OCI-LY3 (cell line): ENCODE measurements around the gene HSBP1.

ENCODE experiments used
- EZH2phosphoT487 ChIP-seq: fragments of 200-600 bp; shearing (Covaris generic); IDR thresholded peaks from 2 replicates; pipeline ENCODE4 v1.6.1; 2018; ENCODE audit warnings: antibody characterized with exemption, mixed run types, low read depth
- TF ChIP-seq, protein P1 (sequence below): fragments of 200-600, 300-600 bp; sonication (generic); IDR thresholded peaks from 2 replicates; pipeline ENCODE4 v1.5.1; 2014; ENCODE audit warnings: antibody characterized with exemption, low read length, low read depth

DNA sequence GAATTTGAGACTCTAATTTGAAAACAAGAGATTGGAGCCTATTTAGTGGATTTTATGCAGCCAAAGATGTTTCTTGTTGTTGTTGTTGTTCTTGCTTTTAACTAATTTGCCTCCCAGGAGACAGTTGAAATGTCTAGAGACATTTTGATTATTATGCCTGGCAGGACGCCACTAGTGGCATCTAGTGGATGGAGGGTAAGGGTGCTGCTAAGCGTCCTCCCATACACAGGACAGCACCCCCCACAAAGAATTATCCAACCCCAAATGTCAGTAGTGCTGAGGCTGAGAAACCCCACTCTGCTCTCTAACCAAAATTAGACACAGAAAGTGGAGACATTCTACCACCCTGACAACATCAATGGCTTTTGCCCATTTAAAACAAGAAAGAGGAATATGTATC, 15.4 kb upstream of the HSBP1 start:
- TF ChIP-seq, protein P1, sequence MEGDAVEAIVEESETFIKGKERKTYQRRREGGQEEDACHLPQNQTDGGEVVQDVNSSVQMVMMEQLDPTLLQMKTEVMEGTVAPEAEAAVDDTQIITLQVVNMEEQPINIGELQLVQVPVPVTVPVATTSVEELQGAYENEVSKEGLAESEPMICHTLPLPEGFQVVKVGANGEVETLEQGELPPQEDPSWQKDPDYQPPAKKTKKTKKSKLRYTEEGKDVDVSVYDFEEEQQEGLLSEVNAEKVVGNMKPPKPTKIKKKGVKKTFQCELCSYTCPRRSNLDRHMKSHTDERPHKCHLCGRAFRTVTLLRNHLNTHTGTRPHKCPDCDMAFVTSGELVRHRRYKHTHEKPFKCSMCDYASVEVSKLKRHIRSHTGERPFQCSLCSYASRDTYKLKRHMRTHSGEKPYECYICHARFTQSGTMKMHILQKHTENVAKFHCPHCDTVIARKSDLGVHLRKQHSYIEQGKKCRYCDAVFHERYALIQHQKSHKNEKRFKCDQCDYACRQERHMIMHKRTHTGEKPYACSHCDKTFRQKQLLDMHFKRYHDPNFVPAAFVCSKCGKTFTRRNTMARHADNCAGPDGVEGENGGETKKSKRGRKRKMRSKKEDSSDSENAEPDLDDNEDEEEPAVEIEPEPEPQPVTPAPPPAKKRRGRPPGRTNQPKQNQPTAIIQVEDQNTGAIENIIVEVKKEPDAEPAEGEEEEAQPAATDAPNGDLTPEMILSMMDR, result peak; percentile 68
- TF ChIP-seq EZH2phosphoT487, result no peak
